Peyer's patch (tissue), 4 donors: ENCODE measurements around the gene XPR1.

Source experiments
- CTCF ChIP-seq, 6 experiments: fragments of 450-650 bp in 4 of 6; fragments of 200-600 bp in 2 of 6; sonication (generic) in 1 of 6; IDR thresholded peaks; one replicate each; pipeline ENCODE4 v1.5.1; 2017 to 2019; ENCODE audit warnings: antibody characterized with exemption in 6 of 6, mild to moderate bottlenecking in 3 of 6, moderate library complexity in 1 of 6
- POLR2A ChIP-seq, 2 donors: fragments of 450-650 bp; IDR thresholded peaks; one replicate each; pipeline ENCODE4 v1.5.1; 2017; ENCODE audit warnings: antibody characterized with exemption in 2 of 2, mild to moderate bottlenecking in 2 of 2, moderate library complexity in 2 of 2

GRCh38 chr1:180722586-180722985 lies 90.8 kb downstream of the XPR1 start:
- TF ChIP-seq CTCF (IDR thresholded peaks at IDR 0.05) (no peak), POLR2A (IDR thresholded peaks at IDR 0.05) (no peak)
